ENCODE data around the gene FPR3. TPM values are rescaled to one million over a fixed set of nuclear protein-coding genes. Genes with fewer than 3 reads are reported as not detected.
"Not testable (repeated sequence)": the region's sequence is repeated elsewhere in the genome, so short reads cannot be mapped to it uniquely, and the experiment has no call there.

FPR3 gene
- total RNA-seq, 2 donors from 2014 or later, result 11.1 to 18.0 TPM

DNA sequence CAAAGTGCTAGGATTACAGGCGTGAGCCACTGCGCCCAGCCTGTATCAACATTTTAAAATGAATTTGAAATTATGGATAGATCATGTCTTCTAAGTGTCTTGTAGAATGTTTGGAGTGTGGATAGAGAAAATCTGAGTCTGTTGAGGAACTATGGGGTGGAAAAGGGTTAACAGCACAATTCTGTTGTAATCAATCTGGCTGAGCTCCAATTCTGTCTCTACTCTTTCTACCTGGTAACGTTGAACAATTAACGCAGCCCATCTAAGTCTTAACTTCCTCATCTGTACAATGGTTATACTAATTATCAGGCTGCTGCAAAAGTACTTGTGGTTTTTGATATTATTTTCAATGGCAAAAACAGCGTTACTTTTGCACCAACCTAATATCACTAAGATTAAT, 29.9 kb upstream of the FPR3 start:
- Histone ChIP-seq H3K4me1 (ENCODE audit: control insufficient read depth in 1 of 2, low read depth in 2 of 2) (no peaks in the 10 kb centered on the region), H3K36me3 (no peaks in the 10 kb centered on the region), H3K27me3 (replicated peaks; ENCODE audit: insufficient read depth) (no peaks in the 10 kb centered on the region), H3K9me3 (no peaks in the 10 kb centered on the region), H3K27ac (no peak overlapping the region), H3K4me3 (no peak overlapping the region)
- TF ChIP-seq, protein P1, sequence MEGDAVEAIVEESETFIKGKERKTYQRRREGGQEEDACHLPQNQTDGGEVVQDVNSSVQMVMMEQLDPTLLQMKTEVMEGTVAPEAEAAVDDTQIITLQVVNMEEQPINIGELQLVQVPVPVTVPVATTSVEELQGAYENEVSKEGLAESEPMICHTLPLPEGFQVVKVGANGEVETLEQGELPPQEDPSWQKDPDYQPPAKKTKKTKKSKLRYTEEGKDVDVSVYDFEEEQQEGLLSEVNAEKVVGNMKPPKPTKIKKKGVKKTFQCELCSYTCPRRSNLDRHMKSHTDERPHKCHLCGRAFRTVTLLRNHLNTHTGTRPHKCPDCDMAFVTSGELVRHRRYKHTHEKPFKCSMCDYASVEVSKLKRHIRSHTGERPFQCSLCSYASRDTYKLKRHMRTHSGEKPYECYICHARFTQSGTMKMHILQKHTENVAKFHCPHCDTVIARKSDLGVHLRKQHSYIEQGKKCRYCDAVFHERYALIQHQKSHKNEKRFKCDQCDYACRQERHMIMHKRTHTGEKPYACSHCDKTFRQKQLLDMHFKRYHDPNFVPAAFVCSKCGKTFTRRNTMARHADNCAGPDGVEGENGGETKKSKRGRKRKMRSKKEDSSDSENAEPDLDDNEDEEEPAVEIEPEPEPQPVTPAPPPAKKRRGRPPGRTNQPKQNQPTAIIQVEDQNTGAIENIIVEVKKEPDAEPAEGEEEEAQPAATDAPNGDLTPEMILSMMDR (IDR thresholded peaks at IDR 0.05), result no peak
- DNase-seq (ENCODE audit: low spot score) (no peak), ATAC-seq (ENCODE audit: insufficient number of reproducible peaks, low FRiP score, low read depth) (no peak)

DNA sequence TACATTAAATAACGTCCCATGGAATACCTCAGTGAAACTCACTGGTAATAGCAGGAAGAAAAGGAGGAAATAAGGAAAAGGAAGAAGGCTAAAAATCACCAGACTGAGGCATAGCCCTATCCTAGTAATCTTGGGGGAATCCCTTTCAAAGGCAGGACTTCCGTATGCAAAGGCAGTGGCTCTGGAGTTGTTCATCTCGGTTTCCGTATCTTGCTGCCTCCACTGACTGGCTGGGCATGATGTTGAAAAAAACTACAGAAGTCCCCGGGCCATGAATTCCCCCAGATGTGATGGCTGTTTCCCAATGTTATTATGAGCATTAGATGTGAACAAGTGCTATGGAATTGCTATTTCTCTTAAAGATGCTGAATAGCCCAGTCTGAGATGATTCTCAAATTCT, 28.5 kb upstream of the FPR3 start:
- Histone ChIP-seq H3K27ac (no peak overlapping the region), H3K27me3 (replicated peaks; ENCODE audit: insufficient read depth) (no peaks in the 10 kb centered on the region), H3K9me3 (no peaks in the 10 kb centered on the region), H3K36me3 (no peaks in the 10 kb centered on the region), H3K4me3 (no peak overlapping the region), H3K4me1 (ENCODE audit: control insufficient read depth in 1 of 2, low read depth in 2 of 2) (no peaks in the 10 kb centered on the region)
- TF ChIP-seq, protein P1 (IDR thresholded peaks at IDR 0.05), result no peak
- no peak for ATAC-seq (ENCODE audit: insufficient number of reproducible peaks, low FRiP score, low read depth)
- no peak for DNase-seq (ENCODE audit: low spot score)

DNA sequence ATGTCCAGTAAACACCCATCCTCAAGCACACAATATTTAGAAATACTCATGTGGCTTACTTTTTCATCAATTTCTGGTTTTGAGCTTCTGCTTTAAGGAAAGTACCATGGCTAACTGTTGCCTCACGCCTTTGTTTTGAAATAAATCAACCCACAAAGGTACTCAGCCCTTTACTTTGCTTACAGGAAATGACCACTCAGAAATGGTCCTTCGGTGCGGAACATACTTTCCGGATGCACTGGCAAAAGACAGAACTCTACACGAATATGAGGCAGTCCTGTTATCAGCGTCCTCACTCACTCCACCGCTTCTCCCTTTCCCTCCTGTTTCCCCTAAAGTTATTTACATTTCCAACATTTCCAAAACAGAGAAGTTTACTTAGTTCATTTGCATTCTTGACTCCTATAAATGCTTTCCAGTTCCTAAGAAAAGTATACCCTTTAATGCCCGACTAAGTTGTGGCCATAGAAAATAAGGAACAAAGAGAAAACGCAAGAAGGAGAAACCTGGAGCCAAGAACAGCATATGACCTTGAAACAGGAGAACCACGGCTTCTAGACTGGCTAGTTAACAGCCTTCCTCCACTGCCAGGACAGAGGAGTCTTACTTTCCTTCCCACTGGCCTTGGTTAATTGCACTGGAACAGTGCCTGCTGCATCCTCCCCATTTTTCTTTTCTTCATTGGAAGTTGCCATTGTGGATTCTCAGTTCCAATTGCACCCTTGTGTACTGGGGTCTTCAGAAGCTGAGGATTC, 23.4 kb upstream of the FPR3 start:
- Histone ChIP-seq H3K4me1 (ENCODE audit: control insufficient read depth in 1 of 2, low read depth in 2 of 2) (no peaks in the 10 kb centered on the region), H3K27me3 (replicated peaks; ENCODE audit: insufficient read depth) (no peaks in the 10 kb centered on the region), H3K27ac (no peak overlapping the region), H3K36me3 (no peaks in the 10 kb centered on the region), H3K9me3 (no peaks in the 10 kb centered on the region), H3K4me3 (no peak overlapping the region)
- DNase-seq (ENCODE audit: low spot score) (no peak), ATAC-seq (ENCODE audit: insufficient number of reproducible peaks, low FRiP score, low read depth) (no peak)
- TF ChIP-seq, protein P1 (IDR thresholded peaks at IDR 0.05), result no peak

DNA sequence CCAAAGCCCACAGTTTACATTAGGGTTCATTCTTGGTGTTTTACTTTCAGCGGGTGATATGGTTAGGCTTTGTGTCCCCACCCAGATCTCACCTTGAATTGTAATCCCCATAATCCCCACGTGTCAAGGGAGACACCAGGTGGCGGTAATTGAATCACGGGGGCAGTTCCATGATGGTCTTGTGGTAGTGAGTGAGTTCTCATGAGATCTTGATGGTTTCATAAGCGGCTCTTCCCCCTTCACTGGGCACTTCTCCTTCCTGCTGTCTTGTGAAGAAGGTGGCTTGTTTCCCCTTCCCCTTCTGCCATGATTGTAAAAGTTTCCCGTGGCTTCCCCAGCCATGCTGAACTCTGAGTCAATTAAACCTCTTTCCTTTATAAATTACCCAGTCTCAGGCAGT, 22.0 kb upstream of the FPR3 start:
- TF ChIP-seq, protein P1 (IDR thresholded peaks at IDR 0.05), result no peak
- H3K36me3 ChIP-seq, result no peaks in the 10 kb centered on the region
- H3K27ac ChIP-seq, result no peak overlapping the region
- H3K9me3 ChIP-seq, result no peaks in the 10 kb centered on the region
- no peaks in the 10 kb centered on the region for H3K27me3 ChIP-seq (replicated peaks; ENCODE audit: insufficient read depth)
- DNase-seq (ENCODE audit: low spot score) (no peak), ATAC-seq (ENCODE audit: insufficient number of reproducible peaks, low FRiP score, low read depth) (no peak)
- peaks cover 0 to under 1% of the 10 kb centered on the region in 2 donors for H3K4me1 ChIP-seq (ENCODE audit: control insufficient read depth in 1 of 2, low read depth in 2 of 2)
- H3K4me3 ChIP-seq, result no peak overlapping the region

DNA sequence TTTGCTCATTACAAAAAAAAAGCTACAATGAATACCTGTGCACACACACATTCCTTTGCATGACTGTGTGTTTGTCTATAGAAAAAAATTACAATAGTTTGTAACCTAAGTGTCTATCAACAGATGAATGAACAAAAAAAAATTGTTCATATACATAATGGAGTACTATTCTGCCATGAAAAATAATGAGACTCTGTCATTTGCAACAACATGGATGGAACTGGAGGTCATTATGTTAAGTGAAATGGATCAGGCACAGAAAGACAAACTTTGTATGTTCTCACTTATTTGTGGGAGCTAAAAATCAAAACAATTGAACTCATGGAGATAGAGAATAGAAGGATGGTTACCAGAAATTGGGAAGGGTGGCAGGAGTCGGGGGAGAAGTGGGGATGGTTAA, 18.4 kb upstream of the FPR3 start:
- DNase-seq (ENCODE audit: low spot score); H3K27ac ChIP-seq; H3K27me3 ChIP-seq (replicated peaks; ENCODE audit: insufficient read depth); H3K9me3 ChIP-seq; H3K4me3 ChIP-seq; ATAC-seq (ENCODE audit: insufficient number of reproducible peaks, low FRiP score, low read depth); H3K36me3 ChIP-seq; H3K4me1 ChIP-seq (ENCODE audit: control insufficient read depth in 1 of 2, low read depth in 2 of 2): not testable (repeated sequence)
